CD4-positive, alpha-beta T cell treated with Interleukin-10 for 1 hour (primary cell): ENCODE results near the gene UGT2B10.

ENCODE experiments used
- DNase-seq: peaks from one replicate; pipeline ENCODE4 v3.0.0-alpha.2; 2020

The UGT2B10 gene

GRCh38 chr4:68871809-68872642 is 56.2 kb downstream of the UGT2B10 start:
- DNase-seq = no peak

GRCh38 chr4:68872643-68873502 is 57.1 kb downstream of the UGT2B10 start:
- DNase-seq = no peak

- DNase-seq = no peak
Measured at GRCh38 chr4:68874507-68874906, 58.7 kb downstream of the UGT2B10 start.

- DNase-seq = no peak
Measured at GRCh38 chr4:68877555-68877954, 61.8 kb downstream of the UGT2B10 start.

- DNase-seq = no peak
Measured at GRCh38 chr4:68878048-68878447, 62.3 kb downstream of the UGT2B10 start.
